Body of pancreas (tissue), 4 donors: ENCODE measurements around the gene TMEM106C. TPM values are rescaled to one million over a fixed set of nuclear protein-coding genes. Genes with fewer than 3 reads are reported as not detected.

ENCODE experiments used
- ATAC-seq: fragments of 150-250 bp; one replicate; pipeline ENCODE4 v1.9.1; 2016
- DNase-seq, 4 donors: peaks; one replicate each; pipeline ENCODE4 v3.0.0-alpha.2; 2019
- H3K27ac ChIP-seq, 4 donors: fragments of 200-600 bp; sonication (generic); 1 replicate in 3 of 4; 2 replicates in 1 of 4; pipeline versions ENCODE4 v1.5.1 to v1.6.1; 2016 to 2019; ENCODE audit warnings: mild to moderate bottlenecking in 1 of 4, mixed read lengths in 1 of 4, moderate library complexity in 1 of 4
- H3K27me3 ChIP-seq, 2 donors: fragments of 200-600 bp; sonication (generic); one replicate each; pipeline ENCODE4 v1.6.0; 2016; ENCODE audit warnings: mild to moderate bottlenecking in 1 of 2
- H3K36me3 ChIP-seq, 2 donors: fragments of 200-600 bp; sonication (generic); replicated peaks in 1 of 2; 2 replicates each; pipeline ENCODE4 v1.5.1; 2016; ENCODE audit warnings: low read depth in 2 of 2; ENCODE audit not compliant: insufficient read depth in 1 of 2
- H3K4me1 ChIP-seq: fragments of 200-600 bp; sonication (generic); one replicate; pipeline ENCODE4 v1.6.0; 2016
- H3K4me3 ChIP-seq, 2 donors: fragments of 200-600 bp; sonication (generic); 1 replicate in 1 of 2; 2 replicates in 1 of 2; pipeline ENCODE4 v1.5.1; 2016 to 2019
- H3K9me3 ChIP-seq, 3 donors: fragments of 200-600 bp; sonication (generic); 1 replicate in 2 of 3; 2 replicates in 1 of 3; pipeline ENCODE4 v1.5.1; 2016
- CTCF ChIP-seq, 7 experiments: fragments of 450-650 bp in 4 of 7; fragments of 200-600 bp in 3 of 7; sonication (generic) in 3 of 7; IDR thresholded peaks; one replicate each; pipeline ENCODE4 v1.5.1; 2016 to 2019; ENCODE audit warnings: antibody characterized with exemption in 7 of 7
- POLR2A ChIP-seq, 3 donors: fragments of 450-650 bp; IDR thresholded peaks; one replicate each; pipeline ENCODE4 v1.6.1; 2016; ENCODE audit warnings: antibody characterized with exemption in 3 of 3, mild to moderate bottlenecking in 2 of 3
- WGBS, 2 donors: methylation state at CpG; one replicate each; pipeline ENCODE4 v1.1.5; 2017; 5-methylcytosine and 5-hydroxymethylcytosine counted together
- intact Hi-C: fragments of 100-400 bp; cut with DNase I; formaldehyde crosslinking; loops from one replicate; pipeline ENCODE4 v1.15.1; 2023
- total RNA-seq, 2 donors: library from RNA; depleted of rRNA; stranded (reverse); fragments of >200 nt; gene quantifications; one replicate each; pipeline ENCODE4 v1.1.0, GENCODE V29; 2016

The TMEM106C gene
- total RNA-seq, 2 donors from 2014 or later, result 38.2 to 47.0 TPM

- WGBS, 2 donors, result 69 to 73% methylated on average over 3 of the region's 3 CpGs
- Histone ChIP-seq H3K36me3 (peaks cover 0 to 2% of the 10 kb centered on the region in 2 donors), H3K27me3 (no peaks in the 10 kb centered on the region), H3K4me1 (peaks cover 14% of the 10 kb centered on the region), H3K27ac (no peak overlapping the region), H3K4me3 (no peak overlapping the region), H3K9me3 (no peaks in the 10 kb centered on the region)
- intact Hi-C loops, result no loop called here
- TF ChIP-seq POLR2A (IDR thresholded peaks at IDR 0.05) (no peak), CTCF (IDR thresholded peaks at IDR 0.05) (no peak)
- no peak for ATAC-seq
- DNase-seq, result no peak
Measured at GRCh38 chr12:47965581-47965980, 2.2 kb downstream of the TMEM106C start.

- ATAC-seq (no peak), DNase-seq (no peak)
- Histone ChIP-seq H3K9me3 (no peaks in the 10 kb centered on the region), H3K4me1 (peaks cover 14% of the 10 kb centered on the region), H3K4me3 (no peak overlapping the region), H3K27me3 (no peaks in the 10 kb centered on the region), H3K27ac (no peak overlapping the region), H3K36me3 (peaks cover 0 to 2% of the 10 kb centered on the region in 2 donors)
- 49 to 60% methylated on average over 5 of the region's 5 CpGs for WGBS, 2 donors
- intact Hi-C loops, result no loop called here
- TF ChIP-seq CTCF (IDR thresholded peaks at IDR 0.05) (no peak), POLR2A (IDR thresholded peaks at IDR 0.05) (no peak)
Measured at GRCh38 chr12:47967461-47968321, 4.3 kb downstream of the TMEM106C start.

- Histone ChIP-seq H3K27ac (no peak overlapping the region), H3K27me3 (no peaks in the 10 kb centered on the region), H3K9me3 (no peaks in the 10 kb centered on the region), H3K36me3 (peaks cover 0 to 2% of the 10 kb centered on the region in 2 donors), H3K4me3 (no peak overlapping the region), H3K4me1 (peaks cover under 1% of the 10 kb centered on the region)
- WGBS, 2 donors, result 48 to 61% methylated on average over 3 of the region's 3 CpGs
- no peak for TF ChIP-seq CTCF (IDR thresholded peaks at IDR 0.05)
- no peak for TF ChIP-seq POLR2A (IDR thresholded peaks at IDR 0.05)
- ATAC-seq (no peak), DNase-seq (no peak)
- intact Hi-C loops, result no loop called here
Measured at GRCh38 chr12:47969845-47970244, 6.4 kb downstream of the TMEM106C start.

DNA sequence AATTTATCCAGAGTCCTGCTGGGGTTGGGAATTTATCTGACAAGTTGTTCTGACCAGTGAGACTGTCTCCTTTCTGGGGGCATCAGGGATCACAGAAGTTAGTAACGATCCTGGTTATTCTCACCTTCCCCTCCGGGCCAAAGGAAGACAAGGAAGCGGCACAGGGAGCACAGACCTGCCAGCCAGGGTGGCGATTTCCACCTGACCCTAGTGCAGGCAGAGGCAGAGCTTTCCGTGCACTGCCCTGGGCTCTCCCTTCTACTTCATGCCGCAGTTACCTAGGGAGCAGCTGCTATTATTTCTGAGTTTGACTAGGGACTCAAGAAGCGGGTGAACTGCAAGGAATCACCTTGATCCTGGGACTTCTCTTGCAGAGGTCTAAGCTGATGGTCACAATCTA, 7.4 kb downstream of the TMEM106C start:
- Histone ChIP-seq H3K9me3 (no peaks in the 10 kb centered on the region), H3K27ac (no peak overlapping the region), H3K4me1 (no peaks in the 10 kb centered on the region), H3K27me3 (no peaks in the 10 kb centered on the region), H3K36me3 (peaks cover 0 to 2% of the 10 kb centered on the region in 2 donors), H3K4me3 (no peak overlapping the region)
- TF ChIP-seq POLR2A (IDR thresholded peaks at IDR 0.05) (no peak), CTCF (IDR thresholded peaks at IDR 0.05) (no peak)
- WGBS, 2 donors, result 85 to 98% methylated on average over 7 of the region's 7 CpGs
- intact Hi-C loops, result no loop called here
- ATAC-seq (no peak), DNase-seq (no peak)

- Histone ChIP-seq H3K27me3 (no peaks in the 10 kb centered on the region), H3K4me1 (no peaks in the 10 kb centered on the region), H3K4me3 (no peak overlapping the region), H3K9me3 (no peaks in the 10 kb centered on the region), H3K27ac (no peak overlapping the region), H3K36me3 (no peaks in the 10 kb centered on the region)
- DNase-seq (no peak), ATAC-seq (no peak)
- intact Hi-C loops, result no loop called here
- TF ChIP-seq POLR2A (IDR thresholded peaks at IDR 0.05) (no peak), CTCF (IDR thresholded peaks at IDR 0.05) (no peak)
- 67 to 69% methylated on average over 6 of the region's 6 CpGs for WGBS, 2 donors
Measured at GRCh38 chr12:47972895-47973294, 9.5 kb downstream of the TMEM106C start.
